HCT116 (cell line): ENCODE measurements around the gene EIF4G3. TPM values are rescaled to one million over a fixed set of nuclear protein-coding genes. Genes with fewer than 3 reads are reported as not detected.

Experiments
- ATAC-seq: fragments of 200-7000 bp; cut with Tn5 transposase; 2 replicates; pipeline ENCODE4 v1.9.1; 2020; ENCODE audit warnings: mild to moderate bottlenecking, moderate library complexity
- BruUV-seq: library from RNA; stranded (reverse); fragments of 400-500 nt; replicated peaks from 2 replicates; lab custom pipeline; 2021; lab: Mats Ljungman, UMichigan
- CTCF ChIA-PET: fragments of 300-600 bp; sonication (Branson Sonifier 250); formaldehyde crosslinking; loops from one replicate; lab custom pipeline; 2021; ENCODE audit warnings: antibody characterized with exemption; lab: Charles Lee
- POLR2A ChIA-PET: fragments of 300-600, 350-600 bp; sonication (Branson Sonifier 250); formaldehyde crosslinking; loops from one replicate; lab custom pipeline; 2021; ENCODE audit warnings: antibody characterized with exemption; lab: Charles Lee
- RAD21 ChIA-PET, 2 experiments: fragments of 300-600 bp; sonication (Branson Sonifier 250); formaldehyde crosslinking; loops; one replicate each; lab custom pipeline; 2023; ENCODE audit warnings: low total read pairs in 2 of 2; ENCODE audit not compliant: uncharacterized antibody in 2 of 2, unreplicated experiment in 2 of 2, low non-redundant PET in 1 of 2; lab: Charles Lee
- DNase-seq: peaks from one replicate; pipeline ENCODE4 v3.0.0-alpha.2; 2010; ENCODE audit warnings: low read depth, low spot score
- H2AFZ ChIP-seq: fragments of 200-600 bp; shearing (Covaris generic), sonication (generic); 2 replicates; pipeline ENCODE4 v1.6.1; 2017; ENCODE audit warnings: low read depth, mixed run types, mixed read lengths, antibody characterized with exemption, low read length; ENCODE audit not compliant: poor library complexity, severe bottlenecking
- H3K27ac ChIP-seq: 2 replicates; pipeline ENCODE4 v1.5.1; 2012; ENCODE audit warnings: low read depth, low read length
- H3K27me3 ChIP-seq: fragments of 200-600 bp; sonication (generic); 2 replicates; pipeline ENCODE4 v1.6.1; 2016; ENCODE audit warnings: mixed run types, low read length, mixed read lengths; ENCODE audit not compliant: insufficient read depth
- H3K36me3 ChIP-seq, 2 experiments: fragments of 200-500 bp in 1 of 2; fragments of 200-600 bp in 1 of 2; sonication (Bioruptor generic) in 1 of 2; sonication (generic) in 1 of 2; 2 replicates each; pipeline versions ENCODE4 v1.5.1 to v1.6.1; 2014 to 2016; ENCODE audit warnings: low read length in 2 of 2, inconsistent platforms in 1 of 2, mixed read lengths in 1 of 2, mixed run types in 1 of 2; ENCODE audit not compliant: insufficient read depth in 2 of 2, control insufficient read depth in 1 of 2
- H3K4me1 ChIP-seq, 2 experiments: fragments of 200-600 bp in 1 of 2; sonication (generic) in 1 of 2; 2 replicates each; pipeline versions ENCODE4 v1.5.1 to v1.6.1; 2012 to 2017; ENCODE audit warnings: low read length in 2 of 2, inconsistent platforms in 1 of 2, mild to moderate bottlenecking in 1 of 2, mixed read lengths in 1 of 2, mixed run types in 1 of 2, moderate library complexity in 1 of 2; ENCODE audit not compliant: insufficient read depth in 2 of 2, control insufficient read depth in 1 of 2
- H3K4me2 ChIP-seq: fragments of 200-600 bp; sonication (generic); 2 replicates; pipeline ENCODE4 v1.6.1; 2017; ENCODE audit warnings: mixed run types, low read length, mixed read lengths
- H3K4me3 ChIP-seq, 2 experiments: fragments of 200-600 bp in 1 of 2; sonication (generic) in 1 of 2; replicated peaks in 1 of 2; 2 replicates each; pipeline ENCODE4 v1.5.1; 2011 to 2016; ENCODE audit warnings: low read length in 2 of 2, control low read depth in 1 of 2, low read depth in 1 of 2, mild to moderate bottlenecking in 1 of 2, mixed read lengths in 1 of 2, mixed run types in 1 of 2
- H3K79me2 ChIP-seq: fragments of 200-600 bp; sonication (generic); 2 replicates; pipeline ENCODE4 v1.6.1; 2017; ENCODE audit warnings: mild to moderate bottlenecking, mixed run types, low read length, moderate library complexity, mixed read lengths; ENCODE audit not compliant: insufficient read depth
- H3K9ac ChIP-seq: fragments of 200-600 bp; sonication (generic); 2 replicates; pipeline ENCODE4 v1.6.1; 2016; ENCODE audit warnings: low read length, mixed read lengths
- H3K9me2 ChIP-seq: fragments of 200-600 bp; sonication (generic), shearing (Covaris generic); 2 replicates; pipeline ENCODE4 v1.6.1; 2017; ENCODE audit warnings: mixed run types, mild to moderate bottlenecking, moderate library complexity; ENCODE audit not compliant: insufficient read depth
- H3K9me3 ChIP-seq, 2 experiments: fragments of 200-500 bp in 1 of 2; fragments of 200-600 bp in 1 of 2; sonication (Bioruptor generic) in 1 of 2; sonication (generic) in 1 of 2; 2 replicates each; pipeline ENCODE4 v1.6.1; 2014 to 2017; ENCODE audit warnings: low read length in 2 of 2, mixed read lengths in 2 of 2, inconsistent platforms in 1 of 2, low read depth in 1 of 2, mild to moderate bottlenecking in 1 of 2, mixed run types in 1 of 2, moderate library complexity in 1 of 2; ENCODE audit not compliant: control insufficient read depth in 1 of 2, insufficient read depth in 1 of 2
- H4K20me1 ChIP-seq: fragments of 200-600 bp; sonication (generic), shearing (Covaris generic); 2 replicates; pipeline ENCODE4 v1.6.1; 2017; ENCODE audit warnings: mixed run types, mild to moderate bottlenecking, moderate library complexity; ENCODE audit not compliant: insufficient read depth
- CTCF ChIP-seq, 3 experiments: fragments of 200-600 bp in 1 of 3; sonication (generic) in 1 of 3; IDR thresholded peaks in 2 of 3; conservative IDR thresholded peaks in 1 of 3; 2 replicates each; pipeline ENCODE4 v1.5.1; 2012 to 2017; ENCODE audit warnings: low read depth in 2 of 3, low read length in 2 of 3, antibody characterized with exemption in 1 of 3, borderline replicate concordance in 1 of 3, control low read depth in 1 of 3, mild to moderate bottlenecking in 1 of 3, mixed read lengths in 1 of 3, mixed run types in 1 of 3, moderate library complexity in 1 of 3; ENCODE audit not compliant: insufficient read depth in 1 of 3
- EGR1 ChIP-seq: IDR thresholded peaks from 2 replicates; pipeline ENCODE4 v1.6.1; 2012; ENCODE audit warnings: low read depth
- JUND ChIP-seq: IDR thresholded peaks from 2 replicates; pipeline ENCODE4 v1.6.1; 2012
- POLR2A ChIP-seq: IDR thresholded peaks from 2 replicates; pipeline ENCODE4 v1.7.0; 2011; ENCODE audit warnings: borderline replicate concordance; ENCODE audit not compliant: insufficient read depth, insufficient read length; ENCODE audit errors: extremely low read depth
- POLR2AphosphoS5 ChIP-seq: IDR thresholded peaks from 2 replicates; pipeline ENCODE4 v1.6.1; 2011; ENCODE audit warnings: mild to moderate bottlenecking, low read depth, low read length, moderate library complexity
- TCF7L2 ChIP-seq: IDR thresholded peaks from 2 replicates; pipeline ENCODE4 v1.7.0; 2011; ENCODE audit warnings: borderline replicate concordance, inconsistent platforms; ENCODE audit not compliant: insufficient read depth, insufficient read length; ENCODE audit errors: extremely low read depth
- YY1 ChIP-seq: IDR thresholded peaks from 2 replicates; pipeline ENCODE4 v1.6.1; 2011; ENCODE audit warnings: low read length, low read depth, moderate library complexity, mild to moderate bottlenecking; ENCODE audit not compliant: insufficient replicate concordance; ENCODE audit errors: extremely low read depth
- ZNF274 ChIP-seq: fragments of 200-500 bp; sonication (Bioruptor generic); IDR thresholded peaks from 2 replicates; pipeline ENCODE4 v1.6.1; 2014; ENCODE audit warnings: mild to moderate bottlenecking, low read depth, low read length, inconsistent platforms
- intact Hi-C: fragments of 100-400 bp; cut with micrococcal nuclease; formaldehyde crosslinking; loops from 2 replicates; pipeline ENCODE4 v1.10.0; 2022
- total RNA-seq: library from RNA; stranded (reverse); gene quantifications from one replicate; pipeline ENCODE4 v1.2.1, GENCODE V29; 2021; ENCODE audit not compliant: unreplicated experiment

Gene EIF4G3
- total RNA-seq, 1 experiment from 2014 or later, result 40.1 TPM

- Histone ChIP-seq H3K9me3 (no peaks in the 10 kb centered on the region), H3K4me1 (no peaks in the 10 kb centered on the region; a peak in 1 of 4 replicates), H3K4me3 (no peak overlapping the region), H3K36me3 (no peaks in the 10 kb centered on the region), H4K20me1 (no peaks in the 10 kb centered on the region), H3K27ac (no peak overlapping the region)
- no TSS peak for BruUV-seq
- ATAC-seq, result no peak
- intact Hi-C loops, result no loop called here
- CTCF ChIA-PET, result interaction anchor here (1.4 kb wide), 1 partner anchor 10 kb away, joined by 4 read pairs; no protein-coding TSS in a partner anchor
- TF ChIP-seq JUND (no peak), POLR2AphosphoS5 (no peak), POLR2A (no peak), YY1 (no peak), CTCF (IDR thresholded peaks at IDR 0.05 in 2 of 3, conservative IDR thresholded peaks at IDR 0.05 in 1 of 3; ENCODE audit: borderline replicate concordance in 1 of 3, insufficient read depth in 1 of 3, low read depth in 2 of 3, low read length in 2 of 3) (no peak), EGR1 (no peak), ZNF274 (no peak), TCF7L2 (no peak)
- TF ChIP-seq, all 23 proteins: peak for 0
- Histone ChIP-seq H3K27me3 (no peaks in the 10 kb centered on the region), H3K9ac (no peak overlapping the region), H3K79me2 (peaks cover 45% of the 10 kb centered on the region), H2AFZ (no peak overlapping the region), H3K4me2 (no peak overlapping the region), H3K9me2 (no peaks in the 10 kb centered on the region)
- ChIA-PET POLR2A (no interaction called here), RAD21 (no interaction called here)
- DNase-seq, result no peak
Observed at GRCh38 chr1:21162740-21163464, 13.8 kb downstream of the EIF4G3 start.
